IgD-negative memory B cell (primary cell): ENCODE data around the gene NUP93. TPM values are rescaled to one million over a fixed set of nuclear protein-coding genes. Genes with fewer than 3 reads are reported as not detected.
A peak's percentile ranks its signal among the peaks of the same experiment; 100 is the strongest.
"Not testable (repeated sequence)": the region's sequence is repeated elsewhere in the genome, so short reads cannot be mapped to it uniquely, and the experiment has no call there.

ENCODE experiments used
- H3K27ac Mint-ChIP-seq, 3 donors: one replicate each; pipeline ENCODE4 v1.8.0; 2020 to 2022; ENCODE audit warnings: mild to moderate bottlenecking in 3 of 3, mixed read lengths in 3 of 3, moderate library complexity in 1 of 3
- H3K27me3 Mint-ChIP-seq: one replicate; pipeline ENCODE4 v1.8.0; 2021; ENCODE audit warnings: mixed read lengths
- H3K36me3 Mint-ChIP-seq: one replicate; pipeline ENCODE4 v1.8.0; 2020; ENCODE audit warnings: mild to moderate bottlenecking, mixed read lengths
- H3K4me1 Mint-ChIP-seq, 3 donors: one replicate each; pipeline ENCODE4 v1.8.0; 2020 to 2022; ENCODE audit warnings: mixed read lengths in 3 of 3, mild to moderate bottlenecking in 1 of 3
- H3K4me3 Mint-ChIP-seq, 4 donors: one replicate each; pipeline ENCODE4 v1.8.0; 2020 to 2022; ENCODE audit warnings: mild to moderate bottlenecking in 4 of 4, mixed read lengths in 4 of 4, moderate library complexity in 3 of 4
- H3K9me3 Mint-ChIP-seq, 3 donors: one replicate each; pipeline ENCODE4 v1.8.0; 2020 to 2021; ENCODE audit warnings: mixed read lengths in 3 of 3, mild to moderate bottlenecking in 1 of 3
- polyA plus RNA-seq: library from polyadenylated mRNA; unstranded; fragments of 300-500 nt; fragmentation: Illumina TruSeq; gene quantifications from one replicate; pipeline ENCODE4 v1.2.3, GENCODE V29; 2021

The NUP93 gene
- polyA plus RNA-seq, 1 donor from 2014 or later, result 60.6 TPM

DNA sequence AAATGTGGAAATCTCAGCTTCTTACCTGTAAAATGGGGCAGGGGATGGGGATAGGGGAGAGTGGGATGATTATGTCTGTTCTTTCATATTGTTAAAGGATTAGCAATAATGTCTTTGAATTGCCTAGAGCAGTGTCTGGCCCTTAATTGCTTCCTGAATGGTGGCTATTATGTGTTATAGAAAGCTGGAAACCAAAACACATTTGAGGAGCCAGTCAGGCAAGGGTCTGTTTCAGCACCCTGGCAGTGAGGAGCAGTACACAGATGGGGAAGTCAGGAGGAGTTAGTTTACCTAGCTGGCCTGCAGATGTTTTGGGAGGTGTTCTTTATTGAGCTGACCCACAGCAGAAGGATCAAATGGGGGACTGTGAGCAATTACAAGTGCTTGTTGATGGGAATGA lies 63.0 kb downstream of the NUP93 start:
- Mint-ChIP-seq H3K27ac (no peak overlapping the region), H3K4me1 (peaks cover 0 to 5% (median 0%) of the 10 kb centered on the region in 3 donors), H3K4me3 (no peak overlapping the region), H3K9me3 (no peaks in the 10 kb centered on the region), H3K36me3 (peaks cover 2% of the 10 kb centered on the region), H3K27me3 (no peaks in the 10 kb centered on the region)

DNA sequence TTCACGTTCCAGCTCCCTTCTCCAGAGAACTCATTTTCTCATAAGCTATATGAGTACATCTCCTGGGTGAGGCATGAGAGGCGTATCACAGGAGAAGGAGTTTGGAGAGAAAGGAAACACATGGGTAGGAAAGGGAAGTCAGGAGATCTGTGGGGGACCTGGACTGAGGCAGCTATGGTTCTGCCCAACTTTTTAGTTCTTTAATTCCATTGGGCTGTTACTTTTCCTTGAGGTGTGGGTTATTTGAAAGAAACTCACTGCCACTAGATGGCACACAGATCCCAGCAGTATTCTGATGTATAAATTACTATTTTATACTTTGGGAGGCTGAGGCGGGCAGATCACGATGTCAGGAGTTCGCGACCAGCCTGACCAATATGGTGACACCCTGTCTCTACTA lies 63.6 kb downstream of the NUP93 start:
- Mint-ChIP-seq H3K36me3 (peaks cover 5% of the 10 kb centered on the region), H3K27ac (peak overlapping the region in 1 of 3 donors; percentile 23), H3K4me3 (no peak overlapping the region), H3K9me3 (no peaks in the 10 kb centered on the region), H3K4me1 (peaks cover 0 to 5% (median 2%) of the 10 kb centered on the region in 3 donors), H3K27me3 (no peaks in the 10 kb centered on the region)

DNA sequence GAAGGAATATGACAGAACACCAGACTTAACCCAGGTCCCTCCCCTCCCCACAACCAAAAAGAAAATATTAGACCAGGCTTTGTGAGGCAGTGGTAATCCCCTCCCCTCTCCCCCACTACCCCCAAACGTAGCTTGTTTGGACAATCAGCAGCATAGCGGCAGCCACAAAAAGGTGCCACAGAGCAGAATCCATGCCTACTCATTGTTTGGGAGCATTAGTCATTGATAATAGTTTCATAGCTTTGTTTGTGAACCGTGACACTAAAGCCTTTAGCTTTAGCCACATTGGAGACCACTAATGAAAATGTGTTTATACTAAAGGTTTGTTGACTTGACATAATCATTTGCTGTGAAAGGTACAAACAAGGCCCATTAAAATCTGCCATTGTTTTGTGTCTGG lies 65.1 kb downstream of the NUP93 start:
- peaks cover 5% of the 10 kb centered on the region for H3K36me3 Mint-ChIP-seq
- no peak overlapping the region for H3K4me3 Mint-ChIP-seq
- peaks cover 0 to 5% (median 2%) of the 10 kb centered on the region in 3 donors for H3K4me1 Mint-ChIP-seq
- H3K9me3 Mint-ChIP-seq, result no peaks in the 10 kb centered on the region
- H3K27me3 Mint-ChIP-seq, result no peaks in the 10 kb centered on the region
- H3K27ac Mint-ChIP-seq, result no peak overlapping the region

DNA sequence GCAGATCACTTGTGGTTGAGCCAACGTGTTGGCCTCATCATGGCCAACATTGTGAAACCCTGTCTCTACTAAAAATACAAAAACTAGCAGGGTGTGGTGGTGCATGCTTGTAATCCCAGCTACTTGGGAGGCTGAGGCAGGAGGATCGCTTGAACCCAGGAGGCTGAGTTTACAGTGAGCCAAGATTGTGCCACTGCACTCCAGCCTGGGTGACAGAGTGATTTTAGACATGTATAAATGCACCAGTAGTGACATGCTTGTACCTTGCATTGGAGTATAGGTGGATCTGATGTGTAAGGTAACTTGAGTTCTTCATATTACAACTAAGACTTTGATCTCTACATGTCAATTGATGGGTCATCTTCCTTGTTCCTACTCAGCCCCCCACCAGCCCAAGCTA lies 67.1 kb downstream of the NUP93 start:
- H3K27me3 Mint-ChIP-seq, H3K4me3 Mint-ChIP-seq, H3K27ac Mint-ChIP-seq, H3K36me3 Mint-ChIP-seq, H3K4me1 Mint-ChIP-seq, H3K9me3 Mint-ChIP-seq: not testable (repeated sequence)

- no peak overlapping the region for H3K27ac Mint-ChIP-seq
- H3K27me3 Mint-ChIP-seq, result no peaks in the 10 kb centered on the region
- no peak overlapping the region for H3K4me3 Mint-ChIP-seq
- peaks cover 0 to 4% (median 2%) of the 10 kb centered on the region in 3 donors for H3K4me1 Mint-ChIP-seq
- no peaks in the 10 kb centered on the region for H3K9me3 Mint-ChIP-seq
- H3K36me3 Mint-ChIP-seq, result peaks cover 6% of the 10 kb centered on the region
Measured at GRCh38 chr16:56797861-56798260, 67.9 kb downstream of the NUP93 start.

- Mint-ChIP-seq H3K36me3 (peaks cover 6% of the 10 kb centered on the region), H3K9me3 (no peaks in the 10 kb centered on the region), H3K4me1 (peaks cover 0 to 2% (median 0%) of the 10 kb centered on the region in 3 donors), H3K27me3 (no peaks in the 10 kb centered on the region), H3K4me3 (no peak overlapping the region), H3K27ac (no peak overlapping the region)
Measured at GRCh38 chr16:56798955-56799354, 69.0 kb downstream of the NUP93 start.

DNA sequence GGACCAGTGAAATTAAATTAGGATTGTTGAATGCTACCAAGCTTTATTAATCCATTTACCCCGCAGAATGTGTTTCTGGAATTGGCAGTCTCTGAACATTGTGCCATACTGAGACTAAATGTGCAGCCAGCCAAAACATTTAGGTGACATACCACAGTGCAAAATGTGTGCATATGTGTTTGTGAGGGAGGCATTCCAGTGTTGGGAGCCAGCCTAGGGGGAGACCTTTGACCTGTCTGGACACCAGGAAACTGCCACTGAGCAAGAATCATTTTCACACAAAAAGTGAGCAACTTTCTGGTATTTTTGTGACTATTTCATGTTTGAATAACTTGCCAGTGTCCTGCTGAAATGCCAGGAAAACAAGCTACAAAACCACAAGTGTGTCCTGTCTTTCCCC lies 70.4 kb downstream of the NUP93 start:
- Mint-ChIP-seq H3K4me1 (peaks cover 0 to 2% (median 0%) of the 10 kb centered on the region in 3 donors), H3K27me3 (no peaks in the 10 kb centered on the region), H3K36me3 (peaks cover 6% of the 10 kb centered on the region), H3K4me3 (no peak overlapping the region), H3K27ac (peak overlapping the region in 1 of 3 donors; percentile 16), H3K9me3 (no peaks in the 10 kb centered on the region)

GRCh38 chr16:56801762-56802161 lies 71.8 kb downstream of the NUP93 start:
- no peaks in the 10 kb centered on the region for H3K27me3 Mint-ChIP-seq
- H3K36me3 Mint-ChIP-seq, result peaks cover 9% of the 10 kb centered on the region
- no peak overlapping the region for H3K27ac Mint-ChIP-seq
- H3K9me3 Mint-ChIP-seq, result no peaks in the 10 kb centered on the region
- no peak overlapping the region for H3K4me3 Mint-ChIP-seq
- H3K4me1 Mint-ChIP-seq, result peaks cover 0 to 2% (median 0%) of the 10 kb centered on the region in 3 donors

DNA sequence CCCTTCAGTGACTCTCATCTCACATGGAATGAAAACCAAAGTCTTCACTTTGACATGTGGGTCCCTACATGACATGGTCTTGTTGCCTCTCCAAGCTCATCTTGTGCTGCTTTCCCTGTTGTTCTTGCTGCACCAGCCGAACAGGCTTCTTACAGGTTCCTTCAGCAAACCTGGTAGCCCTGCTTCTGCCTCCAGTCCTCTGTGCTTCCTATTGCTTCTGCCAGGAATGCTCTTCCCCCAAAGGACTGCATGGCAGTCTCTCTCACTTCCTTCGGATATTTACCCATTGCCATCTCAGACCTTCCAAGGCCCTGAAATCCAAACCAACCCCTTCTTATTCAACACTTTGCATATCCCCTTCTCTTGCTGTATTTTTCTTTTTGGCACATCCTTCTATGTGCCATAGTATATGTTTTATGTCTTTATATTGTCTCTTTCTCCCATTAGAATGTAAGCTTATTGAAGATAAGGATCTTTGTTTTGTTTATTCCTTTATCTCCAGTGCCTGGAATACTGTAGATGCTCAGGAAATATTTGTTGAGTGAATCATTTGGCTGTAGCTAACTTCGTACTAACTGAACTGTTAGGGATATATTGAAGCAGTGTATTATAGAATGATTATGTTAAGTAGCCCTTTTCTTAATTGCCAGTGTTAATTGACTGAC lies 77.2 kb downstream of the NUP93 start:
- Mint-ChIP-seq H3K9me3 (no peaks in the 10 kb centered on the region), H3K4me3 (no peak overlapping the region), H3K36me3 (peaks cover 6% of the 10 kb centered on the region), H3K4me1 (peaks cover 0 to 2% (median 0%) of the 10 kb centered on the region in 3 donors), H3K27me3 (no peaks in the 10 kb centered on the region), H3K27ac (peak overlapping the region in 1 of 3 donors; percentile 8)

DNA sequence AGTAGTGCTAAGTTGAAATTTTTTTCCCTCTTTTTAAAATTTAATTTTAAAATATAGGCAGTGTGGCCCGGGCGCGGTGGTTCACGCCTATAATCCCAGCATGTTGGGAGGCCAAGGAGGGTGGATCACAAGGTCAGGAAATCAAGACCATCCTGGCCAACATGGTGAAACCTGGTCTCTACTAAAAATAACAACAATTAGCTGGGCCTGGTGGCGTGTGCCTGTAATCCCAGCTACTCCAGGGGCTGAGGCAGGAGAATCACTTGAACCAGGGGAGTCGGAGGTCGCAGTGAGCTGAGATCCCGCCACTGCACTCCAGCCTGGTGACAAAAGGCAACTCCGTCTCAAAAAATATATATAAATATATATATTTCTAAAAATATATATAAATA lies 77.7 kb downstream of the NUP93 start:
- H3K36me3 Mint-ChIP-seq, H3K4me3 Mint-ChIP-seq, H3K27ac Mint-ChIP-seq, H3K9me3 Mint-ChIP-seq, H3K4me1 Mint-ChIP-seq, H3K27me3 Mint-ChIP-seq: not testable (repeated sequence)

DNA sequence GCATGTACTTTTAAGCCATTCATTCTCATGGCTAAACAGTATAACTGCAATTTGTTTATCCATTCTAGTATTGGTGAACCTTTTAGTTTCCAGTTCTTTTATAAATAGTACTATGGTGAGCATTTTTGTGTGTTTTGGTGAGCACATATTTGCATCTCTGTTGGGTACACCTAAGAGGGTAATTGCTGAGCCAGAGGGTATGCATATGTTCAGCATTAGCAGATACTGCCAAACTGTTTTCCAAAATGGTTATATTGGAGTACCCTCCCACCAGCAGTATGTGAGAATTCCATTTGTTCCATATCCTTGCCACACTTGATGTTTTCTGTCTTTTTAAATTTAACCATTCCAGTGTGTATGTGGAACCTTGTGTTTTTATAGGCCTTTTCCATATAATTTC lies 81.0 kb downstream of the NUP93 start:
- Mint-ChIP-seq H3K4me1 (peaks cover 0 to 2% (median 1%) of the 10 kb centered on the region in 3 donors), H3K4me3 (no peak overlapping the region), H3K27ac (no peak overlapping the region), H3K27me3 (no peaks in the 10 kb centered on the region), H3K9me3 (no peaks in the 10 kb centered on the region), H3K36me3 (peaks cover 5% of the 10 kb centered on the region)

DNA sequence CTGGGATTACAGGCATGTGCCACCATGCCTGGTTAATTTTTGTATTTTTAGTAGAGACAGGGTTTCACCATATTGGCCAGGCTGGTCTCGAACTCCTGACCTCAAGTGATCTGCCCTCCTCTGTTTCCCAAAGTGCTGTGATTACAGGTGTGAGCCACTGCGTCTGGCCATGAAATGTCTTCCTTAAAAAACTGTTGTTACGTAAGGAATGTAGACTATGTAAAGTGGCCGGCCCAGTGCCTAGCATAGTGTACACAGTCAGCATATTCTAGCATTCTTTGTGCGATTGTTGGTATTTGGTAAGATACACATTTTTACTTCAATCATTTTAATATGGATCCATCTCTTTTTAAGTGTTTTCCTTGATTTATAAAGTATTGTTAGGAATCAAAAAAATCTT lies 81.7 kb downstream of the NUP93 start:
- H3K4me3 Mint-ChIP-seq, H3K4me1 Mint-ChIP-seq, H3K27ac Mint-ChIP-seq, H3K9me3 Mint-ChIP-seq, H3K36me3 Mint-ChIP-seq, H3K27me3 Mint-ChIP-seq: not testable (repeated sequence)

GRCh38 chr16:56812884-56813283 lies 83.0 kb downstream of the NUP93 start:
- Mint-ChIP-seq H3K4me3 (no peak overlapping the region), H3K4me1 (peaks cover 0 to 2% (median 1%) of the 10 kb centered on the region in 3 donors), H3K36me3 (peaks cover 3% of the 10 kb centered on the region), H3K27ac (no peak overlapping the region), H3K9me3 (no peaks in the 10 kb centered on the region), H3K27me3 (no peaks in the 10 kb centered on the region)

GRCh38 chr16:56814537-56815432 lies 84.9 kb downstream of the NUP93 start:
- no peak overlapping the region for H3K27ac Mint-ChIP-seq
- H3K4me3 Mint-ChIP-seq, result no peak overlapping the region
- no peaks in the 10 kb centered on the region for H3K27me3 Mint-ChIP-seq
- H3K36me3 Mint-ChIP-seq, result peaks cover 3% of the 10 kb centered on the region
- no peaks in the 10 kb centered on the region for H3K9me3 Mint-ChIP-seq
- peaks cover 0 to 2% (median 1%) of the 10 kb centered on the region in 3 donors for H3K4me1 Mint-ChIP-seq

GRCh38 chr16:56815721-56816120 lies 85.8 kb downstream of the NUP93 start:
- no peak overlapping the region for H3K27ac Mint-ChIP-seq
- no peaks in the 10 kb centered on the region for H3K27me3 Mint-ChIP-seq
- H3K4me3 Mint-ChIP-seq, result no peak overlapping the region
- H3K36me3 Mint-ChIP-seq, result peaks cover 2% of the 10 kb centered on the region
- no peaks in the 10 kb centered on the region for H3K9me3 Mint-ChIP-seq
- peaks cover 0 to 1% (median 0%) of the 10 kb centered on the region in 3 donors for H3K4me1 Mint-ChIP-seq

GRCh38 chr16:56817056-56817455 lies 87.1 kb downstream of the NUP93 start:
- no peak overlapping the region for H3K4me3 Mint-ChIP-seq

More at GRCh38 chr16:56817056-56817455, 87.1 kb downstream of the NUP93 start:
- no peaks in the 10 kb centered on the region for H3K27me3 Mint-ChIP-seq
- peaks cover 0 to 1% (median 0%) of the 10 kb centered on the region in 3 donors for H3K4me1 Mint-ChIP-seq
- H3K36me3 Mint-ChIP-seq, result peaks cover 3% of the 10 kb centered on the region
- H3K27ac Mint-ChIP-seq, result no peak overlapping the region
- H3K9me3 Mint-ChIP-seq, result no peaks in the 10 kb centered on the region
